ENCODE results near the gene UBE2J1.

DNA sequence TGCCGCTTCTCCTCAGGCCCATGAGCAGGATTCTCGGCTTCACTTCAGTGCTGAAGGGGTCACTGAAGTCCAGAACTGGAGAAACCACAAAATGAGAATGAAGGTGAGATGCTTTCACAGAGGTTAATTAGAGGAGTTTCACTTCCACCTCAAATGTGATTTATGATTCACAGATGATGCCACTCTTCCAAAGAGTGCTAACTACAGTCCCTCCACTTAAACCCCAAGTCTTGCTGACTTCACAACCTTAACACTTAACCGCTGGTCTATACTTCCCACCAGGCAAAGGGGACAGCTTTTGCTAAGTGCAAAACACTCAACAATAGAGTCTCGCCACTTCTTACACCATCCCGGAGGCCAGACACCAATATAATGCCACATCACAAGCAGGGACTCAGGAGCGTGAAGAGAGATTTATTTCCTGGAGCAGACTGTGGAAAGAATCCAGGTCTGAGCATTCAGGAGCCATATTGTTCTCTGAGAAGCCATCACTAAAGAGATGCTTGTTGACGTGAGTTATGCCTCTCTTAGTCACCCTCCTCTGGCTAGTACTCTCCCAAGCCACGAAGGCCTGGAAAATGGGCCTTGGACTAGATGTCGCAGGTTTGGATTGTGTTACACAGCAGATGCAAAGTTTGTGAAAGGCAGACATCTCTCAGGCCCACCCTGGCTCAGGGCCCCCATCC lies 35.1 kb upstream of the UBE2J1 start:
- TF ChIP-seq POLR2A (IDR thresholded peaks at IDR 0.05; ENCODE audit: low read length) = no peak
- TF ChIP-seq, protein P1, sequence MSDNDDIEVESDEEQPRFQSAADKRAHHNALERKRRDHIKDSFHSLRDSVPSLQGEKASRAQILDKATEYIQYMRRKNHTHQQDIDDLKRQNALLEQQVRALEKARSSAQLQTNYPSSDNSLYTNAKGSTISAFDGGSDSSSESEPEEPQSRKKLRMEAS (IDR thresholded peaks at IDR 0.05) = no peak
- TF ChIP-seq HOXB5 (CRISPR knock-in tag; IDR thresholded peaks at IDR 0.05) = no peak
- TF ChIP-seq, protein P2, sequence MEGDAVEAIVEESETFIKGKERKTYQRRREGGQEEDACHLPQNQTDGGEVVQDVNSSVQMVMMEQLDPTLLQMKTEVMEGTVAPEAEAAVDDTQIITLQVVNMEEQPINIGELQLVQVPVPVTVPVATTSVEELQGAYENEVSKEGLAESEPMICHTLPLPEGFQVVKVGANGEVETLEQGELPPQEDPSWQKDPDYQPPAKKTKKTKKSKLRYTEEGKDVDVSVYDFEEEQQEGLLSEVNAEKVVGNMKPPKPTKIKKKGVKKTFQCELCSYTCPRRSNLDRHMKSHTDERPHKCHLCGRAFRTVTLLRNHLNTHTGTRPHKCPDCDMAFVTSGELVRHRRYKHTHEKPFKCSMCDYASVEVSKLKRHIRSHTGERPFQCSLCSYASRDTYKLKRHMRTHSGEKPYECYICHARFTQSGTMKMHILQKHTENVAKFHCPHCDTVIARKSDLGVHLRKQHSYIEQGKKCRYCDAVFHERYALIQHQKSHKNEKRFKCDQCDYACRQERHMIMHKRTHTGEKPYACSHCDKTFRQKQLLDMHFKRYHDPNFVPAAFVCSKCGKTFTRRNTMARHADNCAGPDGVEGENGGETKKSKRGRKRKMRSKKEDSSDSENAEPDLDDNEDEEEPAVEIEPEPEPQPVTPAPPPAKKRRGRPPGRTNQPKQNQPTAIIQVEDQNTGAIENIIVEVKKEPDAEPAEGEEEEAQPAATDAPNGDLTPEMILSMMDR (IDR thresholded peaks at IDR 0.05) = no peak
- TF ChIP-seq, protein P3, sequence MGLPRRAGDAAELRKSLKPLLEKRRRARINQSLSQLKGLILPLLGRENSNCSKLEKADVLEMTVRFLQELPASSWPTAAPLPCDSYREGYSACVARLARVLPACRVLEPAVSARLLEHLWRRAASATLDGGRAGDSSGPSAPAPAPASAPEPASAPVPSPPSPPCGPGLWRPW (IDR thresholded peaks at IDR 0.05) = no peak
- TF ChIP-seq, protein P4, sequence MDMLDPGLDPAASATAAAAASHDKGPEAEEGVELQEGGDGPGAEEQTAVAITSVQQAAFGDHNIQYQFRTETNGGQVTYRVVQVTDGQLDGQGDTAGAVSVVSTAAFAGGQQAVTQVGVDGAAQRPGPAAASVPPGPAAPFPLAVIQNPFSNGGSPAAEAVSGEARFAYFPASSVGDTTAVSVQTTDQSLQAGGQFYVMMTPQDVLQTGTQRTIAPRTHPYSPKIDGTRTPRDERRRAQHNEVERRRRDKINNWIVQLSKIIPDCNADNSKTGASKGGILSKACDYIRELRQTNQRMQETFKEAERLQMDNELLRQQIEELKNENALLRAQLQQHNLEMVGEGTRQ (IDR thresholded peaks at IDR 0.05) = no peak
- TF ChIP-seq EP300 (IDR thresholded peaks at IDR 0.05) = no peak
- no peak for TF ChIP-seq CEBPB (IDR thresholded peaks at IDR 0.05)
- no peak for TF ChIP-seq SMC3 (IDR thresholded peaks at IDR 0.05)
- no peak for TF ChIP-seq NFE2L2 (conservative IDR thresholded peaks at IDR 0.05; ENCODE audit: low read length)
- TF ChIP-seq, protein P5, sequence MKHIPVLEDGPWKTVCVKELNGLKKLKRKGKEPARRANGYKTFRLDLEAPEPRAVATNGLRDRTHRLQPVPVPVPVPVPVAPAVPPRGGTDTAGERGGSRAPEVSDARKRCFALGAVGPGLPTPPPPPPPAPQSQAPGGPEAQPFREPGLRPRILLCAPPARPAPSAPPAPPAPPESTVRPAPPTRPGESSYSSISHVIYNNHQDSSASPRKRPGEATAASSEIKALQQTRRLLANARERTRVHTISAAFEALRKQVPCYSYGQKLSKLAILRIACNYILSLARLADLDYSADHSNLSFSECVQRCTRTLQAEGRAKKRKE (CRISPR knock-in tag; IDR thresholded peaks at IDR 0.05; ENCODE audit: low read depth) = no peak
- no peak for TF ChIP-seq CBX2 (IDR thresholded peaks at IDR 0.05; ENCODE audit: borderline replicate concordance, low read depth)
- TF ChIP-seq MYC (IDR thresholded peaks at IDR 0.05; ENCODE audit: borderline replicate concordance, low read length) = no peak
- TF ChIP-seq MAFK (IDR thresholded peaks at IDR 0.05; ENCODE audit: partially characterized antibody) = no peak
